ENCODE data around the gene DAPK1. TPM values are rescaled to one million over a fixed set of nuclear protein-coding genes. Genes with fewer than 3 reads are reported as not detected.
A peak's percentile ranks its signal among the peaks of the same experiment; 100 is the strongest.

DAPK1 gene
- total and polyA plus RNA-seq, 12 donors: 5.4 to 44.6 (median 21.3) TPM

- Histone ChIP-seq H3K4me1 (replicated peaks in 1 of 2) (peaks cover 0 to 18% of the 10 kb centered on the region in 2 donors), H3K36me3 (replicated peaks in 1 of 2) (no peaks in the 10 kb centered on the region), H3K27me3 (no peaks in the 10 kb centered on the region), H3K27ac (no peak overlapping the region), H3K9me3 (replicated peaks in 1 of 3) (no peaks in the 10 kb centered on the region), H3K4me3 (no peak overlapping the region)
- DNase-seq: peak in 2 of 7 donors; percentile 27 to 28
- intact Hi-C loops (cut with DNase I): no loop called here
- 73 to 93% (median 74%) methylated on average over 3 of the region's 3 CpGs for WGBS, 4 donors
- TF ChIP-seq POLR2A (IDR thresholded peaks at IDR 0.05): no peak
- TF ChIP-seq, protein P1, sequence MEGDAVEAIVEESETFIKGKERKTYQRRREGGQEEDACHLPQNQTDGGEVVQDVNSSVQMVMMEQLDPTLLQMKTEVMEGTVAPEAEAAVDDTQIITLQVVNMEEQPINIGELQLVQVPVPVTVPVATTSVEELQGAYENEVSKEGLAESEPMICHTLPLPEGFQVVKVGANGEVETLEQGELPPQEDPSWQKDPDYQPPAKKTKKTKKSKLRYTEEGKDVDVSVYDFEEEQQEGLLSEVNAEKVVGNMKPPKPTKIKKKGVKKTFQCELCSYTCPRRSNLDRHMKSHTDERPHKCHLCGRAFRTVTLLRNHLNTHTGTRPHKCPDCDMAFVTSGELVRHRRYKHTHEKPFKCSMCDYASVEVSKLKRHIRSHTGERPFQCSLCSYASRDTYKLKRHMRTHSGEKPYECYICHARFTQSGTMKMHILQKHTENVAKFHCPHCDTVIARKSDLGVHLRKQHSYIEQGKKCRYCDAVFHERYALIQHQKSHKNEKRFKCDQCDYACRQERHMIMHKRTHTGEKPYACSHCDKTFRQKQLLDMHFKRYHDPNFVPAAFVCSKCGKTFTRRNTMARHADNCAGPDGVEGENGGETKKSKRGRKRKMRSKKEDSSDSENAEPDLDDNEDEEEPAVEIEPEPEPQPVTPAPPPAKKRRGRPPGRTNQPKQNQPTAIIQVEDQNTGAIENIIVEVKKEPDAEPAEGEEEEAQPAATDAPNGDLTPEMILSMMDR (IDR thresholded peaks at IDR 0.05): no peak
Measured at GRCh38 chr9:87607859-87608258, 110.2 kb downstream of the DAPK1 start.

DNA sequence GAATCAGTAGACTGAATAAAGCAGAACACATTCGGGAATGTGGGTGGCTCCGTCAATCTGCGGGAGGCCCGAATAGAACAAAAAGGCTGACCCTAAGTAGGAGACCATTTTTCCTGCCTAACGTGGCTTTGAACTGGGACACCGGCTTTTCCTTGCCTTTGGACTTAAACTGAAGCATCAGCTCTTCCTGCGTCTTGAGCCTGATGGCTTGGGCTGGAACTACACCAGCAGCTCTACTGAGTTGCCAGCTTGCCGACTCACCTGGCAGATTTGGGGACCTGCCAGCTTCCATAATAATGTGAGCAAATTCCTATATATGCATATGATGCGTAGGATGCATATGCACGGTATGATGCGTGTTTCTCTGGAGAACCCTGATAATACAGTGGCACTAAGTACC is 111.3 kb downstream of the DAPK1 start:
- Histone ChIP-seq H3K9me3 (replicated peaks in 1 of 3) (no peaks in the 10 kb centered on the region), H3K4me1 (replicated peaks in 1 of 2) (peaks cover 0 to 29% of the 10 kb centered on the region in 2 donors), H3K4me3 (no peak overlapping the region), H3K27me3 (no peaks in the 10 kb centered on the region), H3K36me3 (replicated peaks in 1 of 2) (no peaks in the 10 kb centered on the region), H3K27ac (no peak overlapping the region)
- TF ChIP-seq, protein P1 (IDR thresholded peaks at IDR 0.05): no peak
- no peak for TF ChIP-seq POLR2A (IDR thresholded peaks at IDR 0.05)
- intact Hi-C loops (cut with DNase I): no loop called here
- WGBS, 4 donors: 87 to 92% (median 89%) methylated on average over 10 to 11 of the region's 11 CpGs
- DNase-seq: no peak

DNA sequence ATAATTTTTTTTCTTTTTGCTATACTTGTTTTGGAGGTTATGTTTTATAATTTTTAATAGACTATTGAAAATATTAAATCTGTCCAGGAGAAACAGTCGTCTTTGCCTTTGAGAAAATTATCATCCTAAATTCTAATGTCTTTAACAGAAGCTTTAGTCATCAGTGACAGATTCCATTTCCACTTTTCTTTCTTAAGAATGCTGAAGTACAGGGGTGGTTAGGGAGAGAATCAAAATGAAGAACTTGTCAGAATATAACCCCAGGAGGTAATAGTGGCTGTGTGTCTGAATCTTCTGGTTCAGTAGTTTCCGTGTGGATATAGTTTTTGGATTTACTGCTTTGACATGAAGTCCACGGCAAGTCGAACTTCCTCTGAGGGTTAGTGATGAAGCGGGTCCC is 111.8 kb downstream of the DAPK1 start:
- WGBS, 4 donors: 80 to 90% (median 87%) methylated on average over 5 of the region's 5 CpGs
- Histone ChIP-seq H3K9me3 (replicated peaks in 1 of 3) (no peaks in the 10 kb centered on the region), H3K27ac (no peak overlapping the region), H3K4me3 (no peak overlapping the region), H3K4me1 (replicated peaks in 1 of 2) (peaks cover 0 to 30% of the 10 kb centered on the region in 2 donors), H3K36me3 (replicated peaks in 1 of 2) (no peaks in the 10 kb centered on the region), H3K27me3 (no peaks in the 10 kb centered on the region)
- no peak for TF ChIP-seq POLR2A (IDR thresholded peaks at IDR 0.05)
- TF ChIP-seq, protein P1 (IDR thresholded peaks at IDR 0.05): no peak
- no peak for DNase-seq
- intact Hi-C loops (cut with DNase I): no loop called here

DNA sequence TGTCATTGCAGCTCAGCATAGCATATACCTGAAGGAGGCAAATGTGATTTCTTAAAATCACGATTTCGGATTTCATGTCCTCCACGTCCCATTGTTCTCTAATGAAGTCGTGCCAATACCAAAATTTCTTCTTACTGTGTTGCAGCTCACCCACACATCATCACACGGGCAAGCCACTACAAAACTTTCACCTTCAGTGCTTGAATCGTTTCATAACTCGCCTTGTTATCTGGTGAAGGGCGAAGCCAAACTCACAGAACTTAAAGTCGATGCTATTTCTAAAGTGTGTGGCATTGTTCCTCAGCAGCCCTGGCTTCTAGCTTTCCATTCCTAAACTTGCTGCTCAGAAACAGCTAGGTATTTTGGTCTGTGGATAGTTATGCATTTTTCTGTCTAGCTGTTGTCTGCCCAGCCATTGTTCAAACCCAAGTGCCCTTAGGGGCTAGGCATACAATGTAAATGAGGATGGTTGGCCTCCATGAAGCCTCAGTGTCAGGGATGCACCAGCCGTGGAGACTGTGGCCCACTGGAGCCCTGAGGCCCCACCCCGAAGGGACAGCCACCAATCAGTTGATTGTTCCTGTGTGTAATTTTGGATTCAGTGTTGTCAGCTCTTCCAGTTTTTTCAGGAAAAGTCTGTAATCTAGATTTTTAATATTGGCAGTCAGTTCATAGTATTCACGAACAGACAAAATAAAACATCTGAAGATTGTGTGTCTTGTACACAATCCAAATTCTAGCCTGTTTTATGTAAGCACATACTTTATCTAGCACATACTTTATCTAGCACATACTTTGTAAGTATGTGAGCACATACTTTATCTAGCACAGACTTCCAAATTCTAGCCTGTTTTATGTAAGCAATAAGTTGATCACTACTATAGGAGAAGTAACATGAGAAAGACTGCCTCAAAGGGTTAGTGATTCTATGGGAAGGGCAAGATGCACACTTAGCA is 112.8 kb downstream of the DAPK1 start:
- Histone ChIP-seq H3K9me3 (replicated peaks in 1 of 3) (no peaks in the 10 kb centered on the region), H3K4me1 (replicated peaks in 1 of 2) (peaks cover 0 to 30% of the 10 kb centered on the region in 2 donors), H3K36me3 (replicated peaks in 1 of 2) (no peaks in the 10 kb centered on the region), H3K27ac (no peak overlapping the region), H3K27me3 (no peaks in the 10 kb centered on the region), H3K4me3 (no peak overlapping the region)
- intact Hi-C loops (cut with DNase I): no loop called here
- DNase-seq: peak in 1 of 7 donors; percentile 25
- 70 to 82% (median 78%) methylated on average over 12 of the region's 12 CpGs for WGBS, 4 donors
- TF ChIP-seq, protein P1 (IDR thresholded peaks at IDR 0.05): no peak
- no peak for TF ChIP-seq POLR2A (IDR thresholded peaks at IDR 0.05)

Data from adrenal gland (tissue), 12 donors.